NCI-H2196 (cell line): ENCODE results near the gene TNRC18.
A peak's percentile ranks its signal among the peaks of the same experiment; 100 is the strongest.
"Not testable (repeated sequence)": the region's sequence is repeated elsewhere in the genome, so short reads cannot be mapped to it uniquely, and the experiment has no call there.

Experiments
- DNase-seq: peaks from one replicate; lab custom pipeline; 2025; ENCODE audit not compliant: unreplicated experiment; lab: John Stamatoyannopoulos, UW

The TNRC18 gene

GRCh38 chr7:5380350-5381070 is 43.1 kb downstream of the TNRC18 start:
- no peak for DNase-seq

DNA sequence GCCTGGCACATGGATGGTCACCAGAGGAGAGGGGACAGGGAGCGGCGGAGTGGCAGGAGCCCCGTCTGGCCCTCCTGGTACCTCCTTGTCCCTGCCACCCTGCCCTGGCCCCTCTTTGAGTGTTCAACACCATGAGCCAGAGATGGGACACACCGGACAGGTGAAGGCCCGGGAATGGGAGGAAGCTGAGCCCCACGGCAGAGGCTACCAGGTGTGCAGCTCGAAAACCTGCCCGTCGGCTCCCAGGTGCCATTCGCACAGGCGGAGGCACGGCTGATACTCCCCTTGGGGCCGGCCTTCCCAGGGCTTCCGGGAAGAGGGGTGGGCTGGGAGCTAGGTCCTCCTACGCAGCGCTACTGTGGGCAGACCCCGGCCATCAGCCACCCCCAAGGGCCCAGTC is 44.1 kb downstream of the TNRC18 start:
- no peak for DNase-seq

DNA sequence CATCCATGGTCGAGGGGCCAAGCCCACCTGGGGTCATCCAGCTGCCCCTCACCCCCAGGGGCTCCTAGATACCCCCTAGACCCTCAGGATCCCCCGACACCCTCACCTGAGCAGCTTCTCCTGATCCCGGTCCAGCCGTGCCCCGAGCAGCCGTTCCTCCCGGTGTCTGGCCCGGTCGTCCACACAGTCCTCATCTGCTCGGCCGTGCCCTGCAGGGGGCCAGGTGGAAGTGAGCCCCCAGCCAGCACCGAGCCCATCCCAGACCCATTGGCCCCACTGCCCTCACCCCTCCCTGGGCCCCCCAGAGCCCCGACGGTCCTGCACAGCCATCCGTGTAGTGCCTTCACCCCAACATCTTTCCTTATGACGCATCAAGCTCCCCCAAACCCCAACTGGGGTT is 45.8 kb downstream of the TNRC18 start:
- no peak for DNase-seq

- no peak for DNase-seq
Measured at GRCh38 chr7:5377279-5377678, 46.4 kb downstream of the TNRC18 start.

- DNase-seq, result no peak
Measured at GRCh38 chr7:5375925-5376324, 47.7 kb downstream of the TNRC18 start.

DNA sequence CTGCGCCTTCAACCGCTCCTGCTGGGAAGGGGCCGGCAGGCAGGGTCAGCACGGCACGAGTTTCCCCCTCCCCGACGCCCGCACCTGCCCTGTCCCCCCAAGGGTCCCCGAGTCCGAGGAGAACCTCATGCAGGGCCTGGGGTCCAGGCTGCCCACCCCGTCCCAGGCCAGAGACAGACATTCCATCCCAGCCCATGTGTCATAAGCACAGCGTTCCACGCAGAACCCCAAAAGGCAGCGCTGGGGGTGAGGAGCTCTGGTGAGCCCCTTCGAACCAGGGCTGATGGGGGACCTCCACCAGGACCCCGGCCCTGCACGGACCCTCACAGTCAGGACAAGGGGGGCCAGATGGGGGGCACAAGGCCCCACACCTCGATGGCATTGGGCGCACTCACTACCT is 49.2 kb downstream of the TNRC18 start:
- no peak for DNase-seq

DNA sequence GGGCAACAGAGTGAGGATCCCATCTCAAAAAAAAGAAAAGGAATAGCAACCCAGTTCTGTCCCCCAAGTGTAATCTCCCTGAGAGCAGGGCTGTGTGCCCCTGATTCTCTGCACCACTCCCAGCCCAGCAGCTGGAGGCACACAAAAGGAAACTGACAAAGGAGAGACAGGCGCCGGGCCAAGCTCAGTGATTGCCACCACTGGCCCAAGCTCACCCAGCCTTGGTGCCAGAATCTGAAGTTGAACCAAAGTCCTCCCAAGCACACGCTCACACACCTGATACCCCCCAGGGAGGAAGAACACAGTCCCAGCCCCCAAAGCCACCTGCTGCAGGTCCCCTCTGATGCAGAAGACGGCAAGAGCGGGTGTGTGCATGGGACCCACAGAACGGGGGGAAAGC is 50.3 kb downstream of the TNRC18 start:
- no peak for DNase-seq

DNA sequence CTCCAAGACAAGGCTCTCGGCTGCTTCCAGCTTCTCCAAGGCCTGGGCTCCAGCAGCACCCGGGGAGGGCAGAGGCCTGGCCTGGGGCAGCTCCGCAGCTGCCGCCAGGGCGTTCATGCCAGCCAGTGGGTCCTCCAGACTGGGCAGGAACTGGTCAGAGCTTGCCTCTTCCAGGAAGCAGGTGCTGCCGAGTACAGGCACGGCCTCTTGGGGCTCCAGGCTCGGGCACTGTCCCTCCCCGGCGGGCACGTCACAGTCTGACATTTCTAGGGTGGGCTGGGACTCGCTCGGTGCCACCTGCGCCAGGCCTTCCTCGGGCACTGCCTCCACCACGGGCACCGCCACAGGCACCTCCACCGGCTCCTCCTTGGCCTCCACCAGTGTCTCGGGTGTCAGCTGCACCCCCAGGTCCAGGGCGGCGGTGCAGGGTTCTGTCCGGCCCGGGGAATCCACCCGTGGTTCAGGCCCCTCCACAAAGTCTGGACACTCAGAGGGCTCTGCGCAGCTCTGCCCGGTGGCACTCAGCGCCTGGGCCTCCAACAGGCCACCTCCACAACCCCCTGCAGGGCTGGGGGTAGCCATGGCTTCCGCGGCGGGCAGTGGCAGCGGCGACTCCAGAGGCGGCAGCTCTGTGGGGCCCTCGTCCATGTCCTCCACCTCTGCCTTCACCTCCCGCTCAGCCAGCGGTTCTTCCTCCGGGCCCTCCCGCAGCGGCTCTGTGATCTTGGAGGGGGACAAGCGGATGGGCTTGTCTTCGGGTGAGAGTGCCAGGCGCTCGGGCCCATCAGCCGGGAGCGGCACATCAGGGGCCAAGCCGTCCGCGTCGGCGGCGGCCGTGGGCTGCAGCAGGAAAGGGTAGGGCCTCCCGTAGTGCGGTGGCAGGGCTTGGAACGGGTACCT is 52.9 kb downstream of the TNRC18 start:
- no peak for DNase-seq

- no peak for DNase-seq
Measured at GRCh38 chr7:5367661-5368060, 56.0 kb downstream of the TNRC18 start.

- DNase-seq, result peak; percentile 78
Measured at GRCh38 chr7:5365976-5366625, 57.5 kb downstream of the TNRC18 start.

DNA sequence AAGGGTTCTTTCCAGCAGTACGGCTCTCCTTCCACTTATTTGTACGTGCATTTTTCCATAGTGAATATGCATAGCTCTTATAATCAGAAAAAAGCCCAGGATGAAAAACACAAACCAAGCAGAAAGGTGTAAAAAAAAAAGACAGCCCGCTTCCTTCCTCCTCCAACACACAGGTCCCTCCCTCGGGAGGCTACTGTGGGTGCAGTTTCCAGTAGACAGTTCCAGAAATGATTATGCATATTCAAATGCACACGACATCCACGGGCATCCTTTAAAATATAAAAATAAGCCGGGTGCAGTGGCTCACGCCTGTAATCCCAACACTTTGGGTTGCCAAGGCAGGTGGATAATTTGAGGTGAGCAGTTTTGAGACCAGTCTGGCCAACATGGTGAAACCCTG is 59.9 kb downstream of the TNRC18 start:
- DNase-seq, result no peak

DNA sequence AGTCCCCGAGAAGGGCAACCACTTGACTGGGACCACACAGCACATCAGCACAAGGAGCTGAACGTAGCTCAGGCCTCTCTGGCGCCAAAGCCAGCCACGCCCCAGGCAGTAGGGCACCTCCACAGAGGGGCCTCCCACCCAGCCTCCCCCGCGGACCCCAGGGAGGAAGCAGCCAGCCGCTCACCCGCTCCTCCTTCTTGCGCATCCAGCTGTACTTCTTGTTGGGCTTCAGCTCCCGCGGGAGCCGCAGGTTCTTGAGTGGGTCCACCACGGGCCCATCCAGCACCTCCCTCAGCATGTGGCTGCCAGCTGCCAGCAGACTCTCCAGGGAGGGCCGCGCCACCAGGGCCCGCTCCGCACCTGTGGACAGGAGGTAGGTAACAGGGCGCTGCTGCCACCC is 61.2 kb downstream of the TNRC18 start:
- no peak for DNase-seq

DNA sequence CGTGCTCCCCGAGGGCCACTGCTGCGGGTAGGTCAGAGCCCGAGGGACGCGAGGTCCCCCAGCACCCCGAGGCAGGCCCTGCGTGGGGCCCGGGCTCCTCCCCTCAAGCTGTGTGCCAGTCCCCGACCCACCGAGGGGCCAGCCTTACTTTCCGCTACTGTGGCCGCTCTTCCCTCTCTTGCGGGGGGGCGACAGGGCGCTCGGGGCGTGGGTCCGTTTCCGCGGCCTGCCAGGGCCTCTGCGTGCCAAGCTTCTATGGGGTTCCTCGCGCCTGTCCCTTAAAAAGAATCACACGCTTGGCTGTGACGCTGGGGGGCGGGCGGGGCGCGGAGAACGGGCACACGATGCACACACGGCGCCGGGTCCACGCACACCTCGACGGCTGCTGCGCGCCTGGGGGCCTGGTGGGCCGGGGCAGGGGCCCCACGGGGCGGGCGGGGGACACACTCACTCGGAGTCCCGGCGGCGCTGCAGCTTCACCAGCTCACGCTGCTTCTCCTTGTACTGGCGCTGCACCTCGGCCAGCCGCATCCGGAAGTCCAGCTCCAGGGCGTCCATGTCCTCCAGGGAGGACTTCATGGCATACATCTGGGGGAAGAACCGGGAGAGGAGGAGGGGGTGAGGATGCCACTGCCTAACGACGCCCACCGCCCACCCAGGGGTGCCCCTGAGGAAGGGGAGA is 62.0 kb downstream of the TNRC18 start:
- DNase-seq, result no peak

GRCh38 chr7:5360971-5361370 is 62.7 kb downstream of the TNRC18 start:
- no peak for DNase-seq

DNA sequence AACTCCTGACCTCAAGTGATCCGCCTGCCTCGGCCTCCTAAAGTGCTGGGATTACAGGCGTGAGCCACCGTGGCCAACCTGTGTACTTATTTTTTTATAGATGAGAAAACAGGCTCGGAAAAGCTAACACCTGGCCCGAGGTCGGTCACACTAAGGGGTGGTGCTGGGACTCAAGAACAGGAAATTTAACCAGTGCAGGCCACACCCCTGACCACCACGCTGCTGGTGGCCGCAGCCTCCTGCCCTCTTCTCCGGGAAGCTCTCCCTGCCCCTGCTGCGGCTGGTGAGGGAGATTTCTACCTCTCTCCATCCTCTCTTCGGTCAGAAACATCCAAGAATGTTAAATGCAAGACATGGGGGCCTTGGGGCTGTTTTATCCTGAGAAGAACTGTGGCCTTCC is 63.2 kb downstream of the TNRC18 start:
- DNase-seq, result no peak

- not testable (repeated sequence) for DNase-seq
Measured at GRCh38 chr7:5360021-5360420, 63.6 kb downstream of the TNRC18 start.

- no peak for DNase-seq
Measured at GRCh38 chr7:5359344-5359743, 64.3 kb downstream of the TNRC18 start.

DNA sequence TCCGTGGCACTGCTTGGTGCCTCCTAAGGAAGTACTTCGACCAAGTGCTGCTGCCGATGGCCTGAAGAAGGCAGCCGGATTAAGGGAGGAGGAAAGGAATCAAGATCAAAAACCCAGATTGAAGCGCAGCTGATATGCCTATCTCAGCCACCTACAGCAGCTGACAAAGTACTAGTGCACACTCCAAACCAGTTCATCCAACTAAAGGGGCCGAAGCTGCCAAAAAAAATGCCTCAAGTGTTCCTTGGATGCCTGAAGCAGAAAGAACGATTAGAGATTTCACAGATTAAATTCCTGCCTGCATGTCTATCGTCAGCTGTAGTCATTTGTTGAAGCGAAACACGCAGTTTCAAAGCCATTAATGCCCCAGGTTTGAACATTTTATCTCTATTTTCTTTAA is 65.7 kb downstream of the TNRC18 start:
- no peak for DNase-seq

DNA sequence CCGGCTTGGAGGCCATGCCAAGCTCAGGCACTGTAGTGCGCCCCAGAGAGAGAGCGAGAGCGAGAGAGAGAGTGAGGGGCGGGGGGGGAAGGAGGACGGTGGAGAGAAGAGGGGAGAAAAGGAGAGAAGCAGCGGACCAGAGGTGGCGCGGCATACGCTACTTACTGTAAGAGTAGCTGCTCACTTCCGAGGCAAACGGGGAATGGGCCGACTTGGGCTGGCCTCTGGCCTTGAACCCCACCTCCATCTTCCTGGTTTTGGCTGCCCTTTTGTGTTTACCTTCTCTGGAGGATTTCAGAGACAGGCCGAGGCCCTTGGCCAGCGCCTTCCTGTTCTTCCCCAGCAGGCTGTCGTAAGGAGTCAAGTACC is 66.9 kb downstream of the TNRC18 start:
- no peak for DNase-seq

DNA sequence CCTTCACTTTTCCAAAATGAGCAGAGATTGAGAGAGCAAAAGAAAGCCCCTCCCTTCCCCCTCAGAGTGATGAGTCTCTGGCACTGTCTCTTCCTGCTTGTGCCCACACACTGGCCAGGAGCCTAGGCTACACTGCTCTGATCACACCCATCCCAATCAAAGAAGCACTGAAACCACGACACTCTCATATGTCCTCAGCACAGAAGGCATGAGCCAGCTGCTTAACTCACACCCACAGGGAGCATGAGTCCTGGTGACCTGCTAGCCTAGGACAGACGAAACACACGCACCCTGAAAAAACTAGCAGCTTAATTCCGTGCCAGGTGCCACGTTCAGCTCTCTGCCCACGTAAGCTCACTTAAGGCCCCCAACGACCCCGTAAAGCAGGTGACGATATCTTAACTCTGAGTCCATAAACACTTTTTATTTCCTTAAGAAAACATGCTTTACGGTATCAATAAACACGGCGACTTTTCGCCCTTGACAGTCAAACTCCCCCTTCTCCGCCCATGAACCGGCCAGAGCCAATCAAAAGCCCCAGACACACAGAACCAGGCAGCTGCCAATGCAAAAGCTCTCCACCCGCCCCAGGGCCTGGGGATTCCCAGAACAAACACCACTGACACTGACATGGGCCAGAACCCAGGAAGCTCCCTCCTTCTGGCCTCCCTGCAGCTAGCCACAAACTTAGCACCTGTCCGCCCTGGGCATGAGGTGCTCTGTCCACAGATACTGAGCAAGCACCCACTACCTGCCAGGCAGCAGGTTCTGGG is 69.0 kb downstream of the TNRC18 start:
- peak; percentile 89 for DNase-seq
